Measurements from ENCODE around the gene CARD9.

The CARD9 gene

GRCh38 chr9:136419092-136419420 lies 45.6 kb upstream of the CARD9 start:
- TF ChIP-seq EZH2 (IDR thresholded peaks at IDR 0.05; ENCODE audit: borderline replicate concordance, low read length) = no peak
- TF ChIP-seq CTCF (IDR thresholded peaks at IDR 0.05; ENCODE audit: low read length) = no peak
- Histone ChIP-seq H2AFZ (ENCODE audit: low read length) (no peak overlapping the region), H3K79me2 (ENCODE audit: insufficient read depth, low read length) (no peaks in the 10 kb centered on the region), H3K36me3 (ENCODE audit: insufficient read depth, low read length) (peaks cover 92% of the 10 kb centered on the region), H3F3A (ENCODE audit: insufficient read depth, low read length) (no peaks in the 10 kb centered on the region), H3K9me2 (ENCODE audit: low read depth, low read length) (no peaks in the 10 kb centered on the region), H3K4me2 (ENCODE audit: low read length) (no peak overlapping the region), H3K4me1 (ENCODE audit: insufficient read depth, low read length, severe bottlenecking) (no peaks in the 10 kb centered on the region), H3K9me3 (ENCODE audit: low read length) (no peaks in the 10 kb centered on the region), H3K4me3 (ENCODE audit: low read depth, low read length, poor library complexity, severe bottlenecking) (no peak overlapping the region), H4K20me1 (ENCODE audit: insufficient read depth, low read length) (no peaks in the 10 kb centered on the region), H3K9ac (ENCODE audit: low read length) (no peak overlapping the region), H3K27ac (ENCODE audit: low read depth, low read length, poor library complexity, severe bottlenecking) (no peak overlapping the region), H3K27me3 (ENCODE audit: insufficient read depth, low read length) (no peaks in the 10 kb centered on the region)

GRCh38 chr9:136418182-136419091 lies 45.0 kb upstream of the CARD9 start:
- Histone ChIP-seq H3K4me3 (ENCODE audit: low read depth, low read length, poor library complexity, severe bottlenecking) (no peak overlapping the region), H3K4me1 (ENCODE audit: insufficient read depth, low read length, severe bottlenecking) (no peaks in the 10 kb centered on the region), H2AFZ (ENCODE audit: low read length) (no peak overlapping the region), H3F3A (ENCODE audit: insufficient read depth, low read length) (no peaks in the 10 kb centered on the region), H3K4me2 (ENCODE audit: low read length) (no peak overlapping the region), H3K36me3 (ENCODE audit: insufficient read depth, low read length) (peaks cover 92% of the 10 kb centered on the region), H4K20me1 (ENCODE audit: insufficient read depth, low read length) (no peaks in the 10 kb centered on the region), H3K79me2 (ENCODE audit: insufficient read depth, low read length) (no peaks in the 10 kb centered on the region), H3K9me2 (ENCODE audit: low read depth, low read length) (no peaks in the 10 kb centered on the region), H3K9ac (ENCODE audit: low read length) (no peak overlapping the region), H3K27me3 (ENCODE audit: insufficient read depth, low read length) (no peaks in the 10 kb centered on the region), H3K9me3 (ENCODE audit: low read length) (no peaks in the 10 kb centered on the region), H3K27ac (ENCODE audit: low read depth, low read length, poor library complexity, severe bottlenecking) (no peak overlapping the region)
- TF ChIP-seq CTCF (IDR thresholded peaks at IDR 0.05; ENCODE audit: low read length) = no peak
- TF ChIP-seq EZH2 (IDR thresholded peaks at IDR 0.05; ENCODE audit: borderline replicate concordance, low read length) = no peak

- Histone ChIP-seq H3K4me3 (ENCODE audit: low read depth, low read length, poor library complexity, severe bottlenecking) (no peak overlapping the region), H4K20me1 (ENCODE audit: insufficient read depth, low read length) (no peaks in the 10 kb centered on the region), H3F3A (ENCODE audit: insufficient read depth, low read length) (no peaks in the 10 kb centered on the region), H3K9ac (ENCODE audit: low read length) (no peak overlapping the region), H3K27ac (ENCODE audit: low read depth, low read length, poor library complexity, severe bottlenecking) (no peak overlapping the region), H2AFZ (ENCODE audit: low read length) (no peak overlapping the region), H3K4me2 (ENCODE audit: low read length) (no peak overlapping the region), H3K4me1 (ENCODE audit: insufficient read depth, low read length, severe bottlenecking) (peaks cover 5% of the 10 kb centered on the region), H3K27me3 (ENCODE audit: insufficient read depth, low read length) (no peaks in the 10 kb centered on the region), H3K9me2 (ENCODE audit: low read depth, low read length) (no peaks in the 10 kb centered on the region), H3K79me2 (ENCODE audit: insufficient read depth, low read length) (peaks cover 5% of the 10 kb centered on the region), H3K9me3 (ENCODE audit: low read length) (no peaks in the 10 kb centered on the region), H3K36me3 (ENCODE audit: insufficient read depth, low read length) (peaks cover 92% of the 10 kb centered on the region)
- TF ChIP-seq CTCF (IDR thresholded peaks at IDR 0.05; ENCODE audit: low read length) (no peak), EZH2 (IDR thresholded peaks at IDR 0.05; ENCODE audit: borderline replicate concordance, low read length) (no peak)
Measured at GRCh38 chr9:136416914-136417313, 43.4 kb upstream of the CARD9 start.

Data from OCI-LY1 (cell line).